Measurements from ENCODE around the gene AR.

GRCh38 chrX:67614423-67614822, 70.6 kb downstream of the AR start:
- no peak for TF ChIP-seq CTCF (IDR thresholded peaks at IDR 0.05; ENCODE audit: poor library complexity)
- TF ChIP-seq EZH2 (IDR thresholded peaks at IDR 0.05; ENCODE audit: borderline replicate concordance) = no peak
- no peak for TF ChIP-seq EZH2phosphoT487 (IDR thresholded peaks at IDR 0.05; ENCODE audit: low read depth, severe bottlenecking, unreplicated experiment)

All from hepatocyte (in vitro differentiated cells).